SK-N-SH treated with all-trans-retinoic acid at 6 μM for 48 hours (cell line): ENCODE results near the gene NXPH4.

Experiments used
- BACH2 ChIP-seq: fragments of 250-450 bp; sonication (Bioruptor Pico); IDR thresholded peaks from 2 replicates; pipeline ENCODE4 v1.9.0; 2021; ENCODE audit warnings: mild to moderate bottlenecking, borderline replicate concordance
- CREB5 ChIP-seq: fragments of 250-450 bp; sonication (Bioruptor Pico); IDR thresholded peaks from 2 replicates; pipeline ENCODE4 v1.5.1; 2020; ENCODE audit warnings: low read depth, mild to moderate bottlenecking, moderate library complexity
- OSR1 ChIP-seq: fragments of 250-450 bp; sonication (Bioruptor Pico); IDR thresholded peaks from 2 replicates; pipeline ENCODE4 v1.8.0; 2022; ENCODE audit warnings: moderate library complexity, mild to moderate bottlenecking, inconsistent platforms
- PATZ1 ChIP-seq: fragments of 250-450 bp; sonication (Bioruptor Pico); IDR thresholded peaks from 2 replicates; pipeline ENCODE4 v1.8.0; 2020; ENCODE audit warnings: mild to moderate bottlenecking, moderate library complexity, borderline replicate concordance
- RARB ChIP-seq: fragments of 250-450 bp; sonication (Bioruptor Pico); IDR thresholded peaks from 2 replicates; pipeline ENCODE4 v1.8.0; 2021; ENCODE audit warnings: mild to moderate bottlenecking, moderate library complexity
- ZC3H10 ChIP-seq: fragments of 250-450 bp; sonication (Bioruptor Pico); IDR thresholded peaks from 2 replicates; pipeline ENCODE4 v1.5.1; 2021; ENCODE audit warnings: mild to moderate bottlenecking, moderate library complexity
- ZFP30 ChIP-seq: fragments of 450-650 bp; formaldehyde crosslinking; IDR thresholded peaks from 2 replicates; pipeline ENCODE4 v1.5.0; 2022; ENCODE audit warnings: mild to moderate bottlenecking, moderate library complexity

GRCh38 chr12:57192920-57193319 lies 23.7 kb upstream of the NXPH4 start:
- TF ChIP-seq OSR1 (CRISPR knock-in tag) (no peak), PATZ1 (CRISPR knock-in tag) (no peak), RARB (CRISPR knock-in tag) (no peak), CREB5 (CRISPR knock-in tag) (no peak), BACH2 (CRISPR knock-in tag) (no peak), ZC3H10 (CRISPR knock-in tag) (no peak), ZFP30 (no peak)
